Measurements from ENCODE around the gene HEXD. TPM values are rescaled to one million over a fixed set of nuclear protein-coding genes. Genes with fewer than 3 reads are reported as not detected.

The HEXD gene
- total RNA-seq, 4 donors from 2014 or later, result 29.1 to 66.4 (median 47.3) TPM

DNA sequence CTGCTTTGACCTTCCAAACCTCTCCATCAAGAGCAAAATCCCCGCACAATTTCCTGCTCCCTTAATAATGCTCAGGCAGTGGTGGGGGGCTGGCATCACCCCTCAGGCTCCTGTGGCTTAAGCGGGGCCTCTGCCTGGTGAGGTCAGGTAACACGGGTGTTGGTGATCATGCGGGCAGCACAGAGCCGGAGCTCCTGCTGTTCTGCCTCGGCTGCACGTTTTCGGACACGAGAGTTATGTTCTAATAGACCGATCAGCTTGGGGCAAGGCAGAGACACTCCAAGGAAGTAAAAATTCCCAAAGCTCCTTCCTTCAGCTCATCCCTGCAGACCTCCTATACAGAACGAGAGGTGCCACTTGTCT is 46.4 kb downstream of the HEXD start:
- TF ChIP-seq, protein P1, sequence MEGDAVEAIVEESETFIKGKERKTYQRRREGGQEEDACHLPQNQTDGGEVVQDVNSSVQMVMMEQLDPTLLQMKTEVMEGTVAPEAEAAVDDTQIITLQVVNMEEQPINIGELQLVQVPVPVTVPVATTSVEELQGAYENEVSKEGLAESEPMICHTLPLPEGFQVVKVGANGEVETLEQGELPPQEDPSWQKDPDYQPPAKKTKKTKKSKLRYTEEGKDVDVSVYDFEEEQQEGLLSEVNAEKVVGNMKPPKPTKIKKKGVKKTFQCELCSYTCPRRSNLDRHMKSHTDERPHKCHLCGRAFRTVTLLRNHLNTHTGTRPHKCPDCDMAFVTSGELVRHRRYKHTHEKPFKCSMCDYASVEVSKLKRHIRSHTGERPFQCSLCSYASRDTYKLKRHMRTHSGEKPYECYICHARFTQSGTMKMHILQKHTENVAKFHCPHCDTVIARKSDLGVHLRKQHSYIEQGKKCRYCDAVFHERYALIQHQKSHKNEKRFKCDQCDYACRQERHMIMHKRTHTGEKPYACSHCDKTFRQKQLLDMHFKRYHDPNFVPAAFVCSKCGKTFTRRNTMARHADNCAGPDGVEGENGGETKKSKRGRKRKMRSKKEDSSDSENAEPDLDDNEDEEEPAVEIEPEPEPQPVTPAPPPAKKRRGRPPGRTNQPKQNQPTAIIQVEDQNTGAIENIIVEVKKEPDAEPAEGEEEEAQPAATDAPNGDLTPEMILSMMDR (IDR thresholded peaks at IDR 0.05), result no peak
- DNase-seq (ENCODE audit: low spot score) (no peak), ATAC-seq (ENCODE audit: low FRiP score) (no peak)

DNA sequence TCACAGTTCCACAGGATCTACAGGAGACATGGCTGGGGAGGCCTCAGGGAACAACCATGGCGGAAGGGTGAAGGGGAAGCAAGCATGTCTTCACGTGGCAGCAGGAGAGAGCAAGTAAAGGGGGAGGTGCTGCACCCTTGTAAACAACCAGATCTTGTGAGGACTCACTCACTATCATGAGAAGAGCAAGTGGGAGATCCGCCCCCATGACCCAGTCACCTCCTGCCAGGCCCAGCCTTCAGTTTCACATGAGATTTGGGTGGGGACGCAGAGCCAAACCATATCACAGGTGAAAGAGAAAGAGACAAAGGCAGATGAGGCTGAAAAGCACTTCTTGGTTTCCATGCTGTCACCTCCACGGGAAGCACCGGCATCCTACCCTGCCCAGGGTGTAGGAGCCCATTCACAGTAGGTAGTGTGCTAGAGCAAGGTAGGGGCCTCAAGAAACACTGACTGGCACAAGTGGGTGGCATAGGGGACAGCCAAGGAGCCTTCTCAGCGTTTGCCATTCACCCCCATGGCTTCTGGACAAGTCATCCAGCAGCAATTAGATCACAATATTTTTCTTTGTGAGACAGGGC is 47.0 kb downstream of the HEXD start:
- no peak for DNase-seq (ENCODE audit: low spot score)
- TF ChIP-seq, protein P1 (IDR thresholded peaks at IDR 0.05), result no peak
- ATAC-seq (ENCODE audit: low FRiP score), result no peak

DNA sequence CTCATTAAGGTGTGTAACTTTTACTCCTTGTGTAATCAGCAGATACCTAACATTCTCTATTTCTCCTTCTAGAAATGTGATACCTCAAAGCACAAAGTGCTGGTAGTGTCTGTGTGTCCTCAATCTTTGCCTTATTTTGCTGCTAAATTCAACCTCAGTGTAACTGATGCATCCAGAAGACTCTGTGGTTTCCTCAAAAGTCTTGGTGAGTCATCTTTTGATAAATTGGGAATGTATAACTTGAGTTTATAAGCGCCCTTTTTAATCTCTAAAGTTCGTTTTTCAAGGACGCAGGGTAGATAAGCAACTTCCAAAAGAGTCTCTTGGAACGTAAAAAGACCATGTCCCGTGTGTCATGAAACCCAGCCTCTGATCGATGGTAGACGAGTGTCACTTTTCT is 50.5 kb downstream of the HEXD start:
- DNase-seq (ENCODE audit: low spot score) (no peak), ATAC-seq (ENCODE audit: low FRiP score) (no peak)
- TF ChIP-seq, protein P1 (IDR thresholded peaks at IDR 0.05), result no peak

DNA sequence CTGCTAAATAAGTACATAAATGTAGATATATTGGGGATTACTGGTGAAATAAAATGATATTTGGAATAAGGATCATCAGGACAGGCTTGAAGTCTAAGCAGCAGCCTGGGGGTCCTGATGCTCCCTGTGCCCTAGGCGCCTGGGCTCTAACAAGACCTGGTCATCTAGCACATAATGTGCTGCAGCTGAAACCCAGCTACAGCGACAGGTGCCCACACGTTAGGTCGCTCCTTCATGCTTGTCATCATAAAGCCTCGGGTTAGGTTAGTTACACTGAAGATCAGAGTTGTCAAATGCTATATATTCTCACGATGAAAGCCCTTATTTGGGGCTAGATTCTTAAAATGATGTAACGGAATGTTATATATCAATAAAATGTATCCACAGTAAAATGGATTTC is 51.9 kb downstream of the HEXD start:
- TF ChIP-seq, protein P1 (IDR thresholded peaks at IDR 0.05), result no peak

DNA sequence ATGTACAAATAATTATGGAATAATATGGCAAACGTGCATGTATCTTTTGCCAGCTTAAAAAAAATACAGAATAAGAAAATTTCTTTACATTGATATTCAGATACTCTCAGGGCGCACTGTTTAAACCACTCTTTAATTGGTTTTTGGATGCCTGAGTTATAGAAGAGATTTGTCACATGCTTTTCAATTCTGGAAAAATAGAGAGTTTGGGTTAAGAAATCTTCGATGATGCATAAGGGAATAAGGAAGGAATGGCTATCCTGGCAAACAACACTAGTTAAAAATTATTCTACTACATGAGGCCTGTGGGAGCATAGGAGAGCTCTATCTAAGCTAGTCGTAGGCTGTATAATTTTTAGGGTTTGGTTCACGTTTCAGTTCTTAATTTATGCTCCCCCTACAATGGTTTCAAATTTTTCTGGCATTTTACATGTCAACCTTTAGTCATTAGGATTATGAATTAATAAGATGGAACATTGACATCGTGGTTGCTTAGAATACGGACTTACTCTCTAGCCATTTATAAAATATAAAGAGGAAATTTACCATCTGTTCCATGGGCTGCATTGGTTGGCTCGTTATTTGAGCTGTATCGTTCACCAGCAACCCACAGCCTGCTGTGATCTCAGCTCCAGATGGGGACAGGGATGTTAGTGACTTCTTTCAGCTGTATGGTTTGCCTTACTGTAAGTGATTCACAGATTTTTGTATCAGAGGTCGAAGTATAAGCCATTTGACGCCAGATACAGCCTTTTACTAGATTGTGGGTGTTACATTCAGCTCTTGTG is 56.3 kb downstream of the HEXD start:
- DNase-seq (ENCODE audit: low spot score) (no peak), ATAC-seq (ENCODE audit: low FRiP score) (no peak)

More for the DNA sequence above, 51.9 kb downstream of the HEXD start:
- DNase-seq (ENCODE audit: low spot score) (no peak), ATAC-seq (ENCODE audit: low FRiP score) (no peak)

DNA sequence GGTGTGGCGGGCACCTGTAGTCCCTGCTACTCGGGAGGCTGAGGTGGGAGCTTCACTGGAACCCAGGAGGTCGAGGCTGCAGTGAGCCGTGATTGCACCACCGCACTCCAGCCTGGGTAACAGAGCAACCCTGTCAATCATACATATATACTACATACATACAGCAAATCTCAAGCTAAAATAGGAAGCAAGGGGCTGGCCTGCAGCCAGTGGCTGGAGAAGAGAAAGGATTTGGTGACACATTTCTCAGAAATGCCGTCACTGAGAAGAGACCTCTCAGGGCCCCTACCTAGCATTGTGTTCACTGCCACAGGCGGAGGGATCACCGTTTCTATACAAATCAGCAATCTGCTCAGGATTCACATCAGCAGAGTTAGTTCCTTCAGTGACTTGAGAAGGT is 57.3 kb downstream of the HEXD start:
- ATAC-seq (ENCODE audit: low FRiP score) (no peak), DNase-seq (ENCODE audit: low spot score) (no peak)
- TF ChIP-seq, protein P1 (IDR thresholded peaks at IDR 0.05), result no peak

More for the DNA sequence above, 56.3 kb downstream of the HEXD start:
- TF ChIP-seq, protein P1 (IDR thresholded peaks at IDR 0.05), result no peak

DNA sequence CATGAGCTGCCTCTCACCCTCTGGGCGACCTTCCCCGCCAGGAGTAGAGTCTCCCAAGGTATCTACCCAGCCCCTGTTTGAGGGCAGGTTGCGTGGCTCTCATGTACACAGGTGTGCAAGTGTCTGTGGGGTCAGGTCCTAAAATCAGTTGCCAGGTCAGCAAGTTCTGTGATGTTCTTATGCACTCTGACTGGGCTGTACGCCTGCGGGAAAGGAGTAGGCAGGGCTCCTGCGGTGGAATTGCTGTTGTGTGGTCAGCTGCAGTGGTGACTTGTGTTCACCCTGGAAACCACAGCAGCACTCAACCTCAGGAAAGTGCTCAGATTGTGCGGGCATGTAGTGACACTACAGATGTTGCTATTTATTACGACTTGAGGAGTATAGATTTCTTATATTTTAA is 59.8 kb downstream of the HEXD start:
- no peak for ATAC-seq (ENCODE audit: low FRiP score)
- TF ChIP-seq, protein P1 (IDR thresholded peaks at IDR 0.05), result no peak
- no peak for DNase-seq (ENCODE audit: low spot score)
